ENCODE data around the gene HS3ST5.

GRCh38 chr6:114100215-114100994 is 242.4 kb downstream of the HS3ST5 start:
- TF ChIP-seq CTCF (conservative IDR thresholded peaks at IDR 0.05 in 1 of 2, IDR thresholded peaks at IDR 0.05 in 1 of 2; ENCODE audit: low read depth in 1 of 2, low read length in 2 of 2) (no peak), EZH2 (IDR thresholded peaks at IDR 0.05; ENCODE audit: low read length, missing control alignments) (no peak)

All from fibroblast of lung (primary cell).